Measurements from ENCODE around the gene PACSIN2.

- TF ChIP-seq, protein P1, sequence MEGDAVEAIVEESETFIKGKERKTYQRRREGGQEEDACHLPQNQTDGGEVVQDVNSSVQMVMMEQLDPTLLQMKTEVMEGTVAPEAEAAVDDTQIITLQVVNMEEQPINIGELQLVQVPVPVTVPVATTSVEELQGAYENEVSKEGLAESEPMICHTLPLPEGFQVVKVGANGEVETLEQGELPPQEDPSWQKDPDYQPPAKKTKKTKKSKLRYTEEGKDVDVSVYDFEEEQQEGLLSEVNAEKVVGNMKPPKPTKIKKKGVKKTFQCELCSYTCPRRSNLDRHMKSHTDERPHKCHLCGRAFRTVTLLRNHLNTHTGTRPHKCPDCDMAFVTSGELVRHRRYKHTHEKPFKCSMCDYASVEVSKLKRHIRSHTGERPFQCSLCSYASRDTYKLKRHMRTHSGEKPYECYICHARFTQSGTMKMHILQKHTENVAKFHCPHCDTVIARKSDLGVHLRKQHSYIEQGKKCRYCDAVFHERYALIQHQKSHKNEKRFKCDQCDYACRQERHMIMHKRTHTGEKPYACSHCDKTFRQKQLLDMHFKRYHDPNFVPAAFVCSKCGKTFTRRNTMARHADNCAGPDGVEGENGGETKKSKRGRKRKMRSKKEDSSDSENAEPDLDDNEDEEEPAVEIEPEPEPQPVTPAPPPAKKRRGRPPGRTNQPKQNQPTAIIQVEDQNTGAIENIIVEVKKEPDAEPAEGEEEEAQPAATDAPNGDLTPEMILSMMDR (conservative IDR thresholded peaks at IDR 0.05; ENCODE audit: low read depth in 2 of 2): no peak
- TF ChIP-seq, protein P2, sequence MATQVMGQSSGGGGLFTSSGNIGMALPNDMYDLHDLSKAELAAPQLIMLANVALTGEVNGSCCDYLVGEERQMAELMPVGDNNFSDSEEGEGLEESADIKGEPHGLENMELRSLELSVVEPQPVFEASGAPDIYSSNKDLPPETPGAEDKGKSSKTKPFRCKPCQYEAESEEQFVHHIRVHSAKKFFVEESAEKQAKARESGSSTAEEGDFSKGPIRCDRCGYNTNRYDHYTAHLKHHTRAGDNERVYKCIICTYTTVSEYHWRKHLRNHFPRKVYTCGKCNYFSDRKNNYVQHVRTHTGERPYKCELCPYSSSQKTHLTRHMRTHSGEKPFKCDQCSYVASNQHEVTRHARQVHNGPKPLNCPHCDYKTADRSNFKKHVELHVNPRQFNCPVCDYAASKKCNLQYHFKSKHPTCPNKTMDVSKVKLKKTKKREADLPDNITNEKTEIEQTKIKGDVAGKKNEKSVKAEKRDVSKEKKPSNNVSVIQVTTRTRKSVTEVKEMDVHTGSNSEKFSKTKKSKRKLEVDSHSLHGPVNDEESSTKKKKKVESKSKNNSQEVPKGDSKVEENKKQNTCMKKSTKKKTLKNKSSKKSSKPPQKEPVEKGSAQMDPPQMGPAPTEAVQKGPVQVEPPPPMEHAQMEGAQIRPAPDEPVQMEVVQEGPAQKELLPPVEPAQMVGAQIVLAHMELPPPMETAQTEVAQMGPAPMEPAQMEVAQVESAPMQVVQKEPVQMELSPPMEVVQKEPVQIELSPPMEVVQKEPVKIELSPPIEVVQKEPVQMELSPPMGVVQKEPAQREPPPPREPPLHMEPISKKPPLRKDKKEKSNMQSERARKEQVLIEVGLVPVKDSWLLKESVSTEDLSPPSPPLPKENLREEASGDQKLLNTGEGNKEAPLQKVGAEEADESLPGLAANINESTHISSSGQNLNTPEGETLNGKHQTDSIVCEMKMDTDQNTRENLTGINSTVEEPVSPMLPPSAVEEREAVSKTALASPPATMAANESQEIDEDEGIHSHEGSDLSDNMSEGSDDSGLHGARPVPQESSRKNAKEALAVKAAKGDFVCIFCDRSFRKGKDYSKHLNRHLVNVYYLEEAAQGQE (IDR thresholded peaks at IDR 0.05; ENCODE audit: unreplicated experiment): no peak
Observed at GRCh38 chr22:42962295-42963230, 52.4 kb downstream of the PACSIN2 start.

Data from GM23338 (cell line).